Eye (tissue), 1 donor: Measurements from ENCODE around the gene PCGF2.

Experiments used
- DNase-seq: peaks from one replicate; pipeline ENCODE4 v3.0.0-alpha.2; 2015

Gene PCGF2

DNA sequence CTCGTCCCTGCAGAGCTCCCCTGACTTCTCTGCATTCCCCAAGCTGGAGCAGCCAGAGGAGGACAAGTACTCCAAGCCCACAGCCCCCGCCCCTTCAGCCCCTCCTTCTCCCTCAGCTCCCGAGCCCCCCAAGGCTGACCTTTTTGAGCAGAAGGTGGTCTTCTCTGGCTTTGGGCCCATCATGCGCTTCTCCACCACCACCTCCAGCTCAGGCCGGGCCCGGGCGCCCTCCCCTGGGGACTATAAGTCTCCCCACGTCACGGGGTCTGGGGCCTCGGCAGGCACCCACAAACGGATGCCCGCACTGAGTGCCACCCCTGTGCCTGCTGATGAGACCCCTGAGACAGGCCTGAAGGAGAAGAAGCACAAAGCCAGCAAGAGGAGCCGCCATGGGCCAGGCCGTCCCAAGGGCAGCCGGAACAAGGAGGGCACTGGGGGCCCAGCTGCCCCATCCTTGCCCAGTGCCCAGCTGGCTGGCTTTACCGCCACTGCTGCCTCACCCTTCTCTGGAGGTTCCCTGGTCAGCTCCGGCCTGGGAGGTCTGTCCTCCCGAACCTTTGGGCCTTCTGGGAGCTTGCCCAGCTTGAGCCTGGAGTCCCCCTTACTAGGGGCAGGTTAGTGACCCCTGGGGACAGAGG is 31.6 kb downstream of the PCGF2 start:
- no peak for DNase-seq

DNA sequence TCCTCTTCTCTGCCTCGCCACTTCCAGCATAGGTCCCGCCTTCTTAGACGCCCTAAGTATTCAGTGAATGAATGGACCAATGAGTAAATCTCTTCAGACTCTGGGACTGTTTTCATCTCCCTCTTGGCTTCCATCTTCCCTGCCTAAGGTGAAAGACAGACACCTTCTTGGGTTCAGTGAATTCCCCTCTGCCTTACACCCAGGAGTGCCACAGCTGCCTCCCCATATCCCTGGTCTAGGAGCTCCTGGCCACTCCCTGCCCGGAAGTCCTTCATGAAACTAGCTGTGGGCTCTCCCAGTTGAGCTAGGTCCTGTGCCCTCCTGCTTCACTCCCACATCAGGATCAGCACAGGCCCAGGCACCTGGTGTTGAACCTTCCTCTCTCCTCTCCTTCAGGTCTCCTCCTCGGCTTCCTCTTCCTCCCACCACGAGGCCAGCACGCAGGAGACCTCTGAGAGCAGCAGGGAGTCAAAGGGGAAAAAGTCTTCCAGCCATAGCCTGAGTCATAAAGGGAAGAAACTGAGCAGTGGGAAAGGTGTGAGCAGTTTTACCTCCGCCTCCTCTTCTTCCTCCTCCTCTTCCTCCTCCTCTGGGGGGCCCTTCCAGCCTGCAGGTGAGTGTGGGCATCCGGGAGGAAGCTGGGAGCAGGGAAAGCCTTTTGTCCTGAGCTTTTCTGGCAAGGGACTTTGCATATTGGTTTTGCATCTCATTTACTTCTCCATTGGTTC is 32.8 kb downstream of the PCGF2 start:
- DNase-seq = no peak

DNA sequence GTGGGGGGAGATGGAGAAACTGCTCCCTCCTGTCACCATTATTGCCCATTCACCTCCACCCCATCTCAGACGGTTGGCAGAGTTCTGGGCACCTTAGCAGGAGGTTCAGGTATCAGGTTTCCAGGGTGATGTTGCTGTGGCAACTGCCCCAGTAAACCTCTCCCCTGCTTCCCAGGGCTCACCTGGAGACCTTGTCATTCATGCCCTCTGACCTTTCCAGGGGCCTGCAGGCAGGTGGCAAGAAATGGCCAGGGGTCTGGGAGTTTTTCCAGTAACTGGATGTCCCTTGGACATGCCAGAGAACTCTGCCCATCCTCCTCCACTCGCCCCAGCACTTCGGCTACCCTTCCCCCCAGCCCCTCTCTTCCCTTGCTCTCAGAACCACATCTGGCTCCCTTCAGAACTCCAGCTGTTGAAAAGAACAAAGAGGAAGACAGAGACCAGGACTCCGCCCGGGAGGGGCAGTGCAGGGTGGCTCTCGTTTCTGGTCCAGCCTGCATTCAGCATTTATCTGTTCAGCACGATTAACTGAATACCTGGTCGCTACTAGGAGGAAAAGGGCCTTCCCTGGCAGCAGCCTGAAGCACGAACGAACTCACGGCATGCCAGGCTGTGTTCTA is 34.6 kb downstream of the PCGF2 start:
- DNase-seq = no peak

DNA sequence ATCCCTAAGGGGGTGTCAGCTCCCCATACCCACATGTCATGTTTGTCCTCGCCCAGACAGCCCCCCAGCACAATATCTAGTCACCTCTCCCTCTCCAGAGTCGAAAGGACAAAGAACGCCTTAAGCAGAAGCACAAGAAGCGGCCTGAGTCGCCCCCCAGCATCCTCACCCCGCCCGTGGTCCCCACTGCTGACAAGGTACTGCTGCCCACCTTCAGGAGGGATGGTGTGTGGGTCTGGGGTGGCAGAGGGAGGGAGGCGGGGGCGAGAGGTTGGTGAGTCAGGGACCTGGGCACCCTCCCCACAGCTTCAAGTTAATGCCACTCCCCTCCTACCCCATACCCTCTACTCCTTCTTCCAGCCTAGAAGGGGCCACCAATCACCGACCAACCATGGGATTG is 35.5 kb downstream of the PCGF2 start:
- no peak for DNase-seq

DNA sequence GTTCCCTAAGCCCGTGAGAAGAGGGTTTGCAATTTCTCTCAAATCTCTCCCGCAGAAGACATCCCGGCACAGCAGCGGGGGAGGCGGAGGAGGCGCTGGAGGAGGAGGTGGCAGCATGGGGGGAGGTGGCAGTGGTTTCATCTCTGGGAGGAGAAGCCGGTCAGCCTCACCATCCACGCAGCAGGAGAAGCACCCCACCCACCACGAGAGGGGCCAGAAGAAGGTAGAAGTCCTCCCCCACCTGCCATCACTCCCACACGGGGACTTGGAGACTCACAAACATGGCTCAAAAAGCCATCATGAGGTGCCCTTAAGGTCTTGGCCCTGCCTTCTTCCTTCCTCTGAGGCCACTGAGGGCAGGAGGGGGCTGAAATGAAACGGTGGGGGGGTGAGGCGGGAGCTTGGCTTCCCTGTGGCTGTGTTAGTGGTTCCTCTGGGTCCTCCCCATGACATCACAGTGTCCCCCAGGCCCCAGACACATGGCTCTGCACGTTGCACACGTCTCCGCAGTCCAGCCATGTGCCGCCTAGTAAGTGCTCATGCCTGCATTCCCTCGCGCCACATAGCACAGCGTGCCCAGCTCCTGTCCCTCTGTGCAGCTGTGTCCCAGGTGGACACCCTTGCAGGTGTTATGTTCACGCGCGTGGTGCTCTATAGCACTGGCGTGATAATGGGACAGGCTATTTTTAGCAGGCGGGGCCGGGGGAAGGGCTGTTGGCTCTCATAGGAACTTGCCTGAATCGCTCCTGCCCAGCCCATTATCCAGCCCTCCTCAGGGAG is 36.2 kb downstream of the PCGF2 start:
- no peak for DNase-seq

DNA sequence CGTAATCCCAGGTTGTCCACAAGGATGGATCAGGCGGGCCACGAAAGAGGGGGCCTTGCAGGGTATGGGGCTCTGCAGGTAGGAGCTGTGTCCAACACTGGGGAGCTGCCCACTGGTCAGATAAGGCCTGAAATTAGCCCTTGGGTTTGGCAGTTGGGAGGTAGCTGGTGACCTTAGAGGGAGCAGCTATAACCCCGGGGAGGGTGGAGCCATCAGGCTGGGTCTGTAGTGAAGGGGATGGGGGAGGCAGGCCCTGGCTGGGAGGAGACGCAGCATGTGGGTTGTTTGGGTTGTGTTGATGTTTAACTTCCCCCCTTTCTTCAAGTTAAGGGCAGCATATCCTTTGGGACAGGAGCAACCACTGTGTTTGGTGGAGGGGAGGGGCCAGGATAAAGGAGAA is 37.2 kb downstream of the PCGF2 start:
- DNase-seq = no peak

DNA sequence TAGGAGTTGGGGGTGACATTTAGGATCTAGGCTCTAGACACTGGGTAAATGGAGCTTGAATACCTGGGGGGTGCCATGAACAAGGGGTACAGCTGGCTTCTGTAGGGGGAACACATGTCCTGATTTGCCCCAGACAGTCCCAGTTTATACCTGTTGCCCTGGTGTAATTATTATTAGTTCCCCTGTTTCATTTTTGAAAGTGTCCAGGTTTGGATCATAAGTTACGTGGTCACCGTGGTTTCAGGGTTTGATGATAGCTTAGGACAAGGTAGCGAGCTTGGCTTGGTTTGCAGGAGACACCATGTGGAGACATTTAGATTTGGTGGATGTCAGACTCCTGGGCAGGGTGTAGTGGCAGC is 37.6 kb downstream of the PCGF2 start:
- DNase-seq = no peak

DNA sequence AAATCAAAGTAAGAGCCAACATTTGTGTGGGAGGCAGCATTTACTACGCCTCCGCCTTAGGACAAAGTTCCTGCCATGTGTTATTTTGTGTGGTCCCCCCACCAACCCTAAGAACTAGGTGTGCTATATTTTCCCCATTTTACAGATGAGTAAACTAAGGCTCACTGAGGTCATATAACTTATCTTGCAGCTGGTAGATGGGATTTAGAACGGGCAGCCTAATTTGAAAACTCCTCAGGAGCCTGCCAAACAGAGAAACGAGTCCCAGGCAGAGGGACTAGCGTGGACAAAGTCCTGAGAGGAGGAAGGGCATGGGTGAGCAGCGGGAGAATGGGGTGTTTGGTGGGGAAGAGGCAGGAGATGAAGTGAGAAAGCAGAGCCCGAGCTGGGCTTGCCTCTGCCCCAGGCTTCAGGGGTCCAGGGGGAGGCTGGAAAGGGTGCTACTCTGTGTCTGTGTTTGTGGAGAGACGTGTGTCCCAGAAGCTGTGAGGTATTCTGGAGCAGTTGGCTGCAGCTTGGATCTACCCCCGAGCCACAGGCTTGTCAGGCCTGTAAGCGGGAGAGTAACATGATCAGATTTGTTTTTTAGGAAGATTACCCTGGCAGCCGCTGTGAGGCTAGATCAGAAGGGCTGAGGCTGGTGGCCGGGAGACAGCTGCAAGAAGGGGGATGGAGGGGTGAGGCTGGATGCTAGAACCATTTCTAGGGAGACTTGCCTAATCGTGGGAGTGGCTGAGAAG is 38.1 kb downstream of the PCGF2 start:
- no peak for DNase-seq

DNA sequence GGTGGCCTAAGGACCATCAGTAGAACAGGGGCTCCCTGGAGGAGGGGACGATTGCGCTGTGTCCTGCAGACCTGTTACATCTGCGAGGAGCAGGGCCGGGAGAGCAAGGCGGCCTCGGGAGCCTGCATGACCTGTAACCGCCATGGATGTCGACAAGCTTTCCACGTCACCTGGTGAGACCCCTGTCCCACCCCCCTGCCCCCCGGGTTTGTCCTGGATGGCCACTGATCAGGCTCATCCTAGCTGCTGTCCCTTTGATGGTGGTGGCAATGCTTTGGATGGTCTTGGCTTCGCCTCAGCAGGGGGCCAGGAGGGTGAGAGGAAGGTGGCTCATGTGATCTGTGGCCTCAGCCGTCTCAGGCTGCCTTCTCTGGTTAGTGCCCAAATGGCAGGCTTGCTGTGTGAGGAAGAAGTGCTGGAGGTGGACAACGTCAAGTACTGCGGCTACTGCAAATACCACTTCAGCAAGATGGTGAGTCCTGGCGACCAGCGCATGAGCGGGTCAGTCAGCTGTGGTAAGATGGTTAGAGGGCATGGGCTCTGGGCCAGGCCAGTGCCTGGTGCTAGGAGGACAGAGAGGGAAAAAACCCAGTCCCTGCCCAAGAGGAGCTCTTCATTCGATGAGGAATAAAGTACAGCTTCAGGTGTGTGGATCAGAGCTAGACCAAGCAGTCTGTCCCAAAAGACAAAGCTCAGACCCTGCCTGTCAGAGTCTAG is 38.9 kb downstream of the PCGF2 start:
- no peak for DNase-seq

DNA sequence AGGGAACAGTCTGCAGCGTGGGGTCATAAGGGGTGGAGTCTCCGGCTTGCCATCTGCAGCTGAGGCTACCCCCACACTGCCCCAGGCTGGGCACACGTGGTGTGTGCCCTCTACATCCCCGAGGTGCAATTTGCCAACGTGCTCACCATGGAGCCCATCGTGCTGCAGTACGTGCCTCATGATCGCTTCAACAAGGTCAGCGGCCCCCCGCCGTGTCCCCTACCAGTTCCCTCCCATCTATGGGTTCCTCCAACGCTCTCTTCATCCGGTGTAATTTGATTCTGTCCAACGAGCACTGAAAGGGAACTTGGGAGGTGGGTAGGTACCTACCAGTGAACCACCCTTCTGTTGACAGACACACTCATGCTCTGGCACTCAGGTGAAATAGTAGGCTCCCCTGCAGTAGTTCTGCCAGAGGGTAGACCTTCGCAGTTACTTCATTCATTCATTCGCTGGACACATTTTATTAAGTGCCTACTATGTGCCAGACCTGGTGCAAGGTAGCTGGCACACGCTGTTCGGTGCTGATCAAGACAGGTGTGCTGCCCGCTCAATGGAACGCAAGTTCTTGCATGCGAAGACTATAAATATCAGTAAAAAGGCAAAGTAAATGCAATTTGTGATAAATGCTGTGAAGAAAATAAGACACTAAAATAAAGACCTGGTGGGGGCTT is 40.3 kb downstream of the PCGF2 start:
- DNase-seq = no peak

DNA sequence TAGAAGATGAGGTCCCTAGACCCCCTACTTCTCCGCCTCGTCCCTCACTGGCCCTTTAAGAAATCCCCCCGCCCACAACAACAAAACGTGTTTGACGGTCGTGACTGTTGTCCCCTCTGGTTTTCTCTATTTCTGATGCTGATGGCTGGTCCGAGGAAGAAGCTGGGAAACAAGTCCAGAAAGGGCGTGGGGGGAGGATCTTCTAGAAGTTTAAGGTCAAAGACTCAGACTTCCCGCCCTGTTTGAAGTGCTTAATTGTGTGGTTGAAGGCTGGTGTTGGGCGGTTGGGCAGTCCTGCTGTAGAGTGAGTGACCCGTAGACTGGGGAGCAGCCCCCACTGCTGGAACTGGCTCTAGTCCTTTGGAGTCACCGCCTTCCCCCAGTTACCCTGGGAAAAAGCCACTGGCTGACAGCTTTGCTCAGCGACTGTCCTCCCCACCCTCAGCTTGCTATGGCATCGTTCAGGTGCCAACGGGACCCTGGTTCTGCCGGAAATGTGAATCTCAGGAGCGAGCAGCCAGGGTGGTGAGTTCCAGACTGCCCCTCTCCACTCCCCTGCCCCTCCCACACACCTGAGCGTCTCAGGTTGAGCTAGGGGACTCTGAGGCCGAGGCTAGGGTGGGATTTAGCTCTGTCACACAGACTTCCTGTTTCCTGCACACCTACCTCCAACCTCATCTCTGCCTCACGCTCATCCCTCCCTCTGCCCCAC is 41.5 kb downstream of the PCGF2 start:
- peak; percentile 62 for DNase-seq

DNA sequence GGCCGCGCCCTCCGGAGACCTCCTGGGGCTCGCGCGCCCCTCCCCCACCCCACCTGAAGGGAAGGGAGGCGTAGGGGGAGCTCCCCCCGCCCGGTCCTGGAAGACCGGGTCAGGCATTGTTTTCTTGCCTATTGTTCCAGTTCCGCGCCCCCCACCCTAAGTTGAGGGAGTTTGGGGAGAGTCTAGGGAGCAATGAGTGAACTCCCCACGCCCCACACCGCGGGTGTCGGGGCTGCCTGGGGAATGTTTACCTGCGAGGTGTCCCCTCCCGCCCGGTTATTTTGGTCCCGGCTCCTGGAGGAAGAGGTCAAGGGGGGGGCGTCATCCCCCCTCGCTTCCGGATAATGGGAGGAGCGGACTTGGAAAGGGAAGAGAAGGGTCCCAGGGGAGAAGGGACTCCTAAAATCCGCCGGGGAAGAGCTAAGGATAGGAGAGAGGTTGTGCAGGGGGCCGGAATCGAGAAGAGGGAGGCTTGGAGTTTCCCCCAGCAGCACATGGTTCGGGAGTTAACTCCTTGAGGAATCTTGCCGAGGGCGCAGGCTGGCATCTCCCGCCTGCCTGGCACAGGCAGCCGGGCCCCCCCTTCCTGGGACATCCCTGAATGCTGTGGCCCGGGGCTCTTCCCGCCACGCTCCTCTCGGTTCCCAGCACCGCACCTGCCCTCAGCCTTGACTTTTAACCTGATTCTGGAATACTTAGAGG is 42.2 kb downstream of the PCGF2 start:
- DNase-seq = peak; percentile 71

DNA sequence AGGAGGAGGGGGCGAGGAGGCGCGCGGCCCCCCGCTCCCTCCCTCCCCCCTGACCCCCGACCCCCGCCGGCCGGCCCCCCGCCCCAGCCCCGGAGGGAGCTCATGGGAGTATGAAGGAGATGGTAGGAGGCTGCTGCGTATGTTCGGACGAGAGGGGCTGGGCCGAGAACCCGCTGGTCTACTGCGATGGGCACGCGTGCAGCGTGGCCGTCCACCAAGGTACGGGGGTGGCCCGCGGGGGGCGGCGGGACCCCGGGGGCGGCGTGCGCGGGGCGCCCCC is 42.7 kb downstream of the PCGF2 start:
- DNase-seq = no peak

DNA sequence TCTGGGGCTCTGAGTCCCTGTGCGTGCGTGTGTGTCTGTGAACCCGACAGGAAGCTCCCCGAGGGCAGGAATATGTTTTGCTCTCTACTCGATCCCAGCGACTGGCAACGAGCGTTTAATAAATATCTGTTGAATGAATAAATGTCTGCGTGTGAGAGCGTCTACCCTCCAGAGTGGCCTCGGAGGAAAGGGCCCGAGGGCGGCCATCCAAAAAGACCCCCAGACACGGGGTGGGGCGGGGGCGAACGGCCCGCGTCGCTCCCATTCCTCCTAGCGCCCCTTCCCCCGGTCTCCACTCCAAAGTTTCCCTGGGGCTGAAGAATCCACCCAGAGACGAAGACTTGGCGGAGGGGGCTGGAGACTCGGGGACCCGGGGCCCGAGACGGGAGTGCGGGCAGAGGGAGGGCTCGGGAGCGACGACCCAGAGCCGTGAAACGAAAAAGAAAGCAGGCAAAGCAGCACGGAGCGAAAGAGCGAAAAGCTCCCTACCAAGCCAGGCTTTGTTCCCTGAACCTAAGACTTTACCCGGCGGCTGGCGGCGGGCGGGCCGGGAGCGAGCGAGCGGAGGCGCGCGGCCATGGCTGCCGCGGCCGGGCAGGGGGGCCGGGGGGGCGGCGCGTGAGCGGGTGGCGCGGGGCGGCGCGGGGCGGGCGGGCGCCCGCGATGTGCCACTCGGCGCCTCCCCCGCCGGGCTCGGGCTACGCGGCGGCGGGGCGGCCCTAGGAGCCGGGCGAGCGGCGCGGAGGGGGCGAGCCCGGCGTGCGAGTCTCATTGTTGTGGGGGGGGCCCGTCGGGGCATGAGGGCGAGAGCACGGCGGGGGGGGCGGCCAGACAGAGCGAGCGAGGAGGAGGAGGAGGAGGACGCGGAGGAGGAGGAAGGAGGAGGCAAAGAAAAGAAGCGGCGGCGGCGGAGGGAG is 43.3 kb downstream of the PCGF2 start, which contains the start of gene MLLT6:
Gene MLLT6, plus strand, starts transcription at position 668 of the 917 bp plus-strand sequence. CDS start 360 bp downstream, outside the sequence.
- peak; percentile 93 for DNase-seq

DNA sequence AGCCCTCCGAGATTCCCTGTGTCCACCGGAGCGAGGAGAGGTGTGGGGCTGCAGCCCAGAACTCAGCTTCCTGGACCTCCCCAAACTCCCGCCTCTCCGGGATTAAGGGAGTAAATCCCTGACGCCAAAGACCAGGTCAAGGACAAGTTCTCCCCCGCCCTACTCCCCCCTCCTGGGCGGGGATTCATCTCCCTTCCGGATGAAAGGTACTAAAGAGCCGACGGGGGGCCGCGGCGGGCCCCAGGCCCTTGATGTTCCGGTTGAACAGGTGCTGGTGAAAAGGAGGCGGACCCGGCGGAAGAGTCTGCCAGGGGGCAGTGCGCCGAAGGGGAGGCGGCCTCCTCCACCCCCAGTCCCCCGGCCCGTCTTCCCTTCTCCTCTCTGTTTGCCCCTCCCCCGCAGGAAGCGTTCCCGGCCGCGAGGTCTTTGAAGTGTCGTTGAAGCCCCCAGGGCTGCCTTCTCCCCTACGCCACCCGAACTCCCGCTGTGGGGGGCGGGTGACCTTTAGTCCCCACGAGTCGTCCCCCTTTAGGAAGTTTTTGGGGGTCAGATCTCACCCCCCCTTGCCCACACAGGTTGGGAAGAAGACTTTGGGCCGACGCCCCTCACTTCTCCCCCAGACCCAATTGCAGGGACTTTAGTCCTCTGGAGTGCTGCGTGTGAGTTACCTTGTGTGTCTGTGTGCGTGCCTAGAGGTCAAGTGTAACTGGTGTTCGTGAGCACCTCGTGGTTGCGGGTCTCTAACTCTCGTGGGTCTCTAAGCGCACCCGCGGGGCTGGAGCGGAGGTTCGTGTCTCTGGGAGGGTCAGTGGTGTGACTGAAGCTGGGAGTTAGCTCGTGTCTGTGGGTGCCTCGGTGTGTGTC is 44.2 kb downstream of the PCGF2 start:
- peak; percentile 83 for DNase-seq

DNA sequence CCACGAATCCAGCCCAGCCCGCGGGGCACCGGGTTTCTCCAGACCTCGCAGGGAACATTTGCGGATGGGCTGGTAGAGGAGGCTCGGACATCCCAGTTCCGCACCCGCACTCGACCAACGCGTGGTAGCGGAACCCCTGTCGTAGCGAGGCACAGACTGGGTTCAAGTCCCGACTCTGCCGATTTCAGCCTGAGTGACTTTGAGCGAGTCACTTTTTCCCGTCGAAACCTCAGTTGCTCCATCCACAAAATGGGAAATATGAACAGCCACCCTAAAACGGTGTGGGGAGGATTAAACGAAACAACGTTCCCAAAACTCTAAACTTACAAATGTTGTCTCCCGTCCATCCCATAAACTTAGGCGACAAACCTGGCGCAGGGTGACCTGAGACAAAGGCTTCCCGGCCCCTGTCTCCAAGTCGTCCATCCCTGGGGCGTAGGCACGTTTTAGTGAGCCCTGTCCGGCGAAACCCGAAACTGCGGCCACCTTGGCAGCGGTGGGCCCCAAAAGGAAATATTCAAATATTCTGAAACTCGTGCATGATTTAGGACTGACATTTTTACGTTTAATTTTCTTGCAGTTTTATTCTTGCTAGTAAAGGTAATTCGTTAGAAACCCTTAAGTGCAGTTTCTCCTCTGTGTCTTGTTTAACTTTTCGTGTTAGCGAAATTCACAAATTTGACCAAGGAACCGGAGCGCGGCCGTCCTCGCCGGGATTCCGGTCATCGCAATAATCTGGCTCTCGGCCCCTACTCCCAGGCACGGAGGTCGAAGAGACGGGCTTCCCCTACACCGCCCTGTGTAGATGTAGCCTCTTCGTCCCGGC is 45.0 kb downstream of the PCGF2 start:
- no peak for DNase-seq
